ENCODE measurements around the gene ONECUT3.

The ONECUT3 gene

DNA sequence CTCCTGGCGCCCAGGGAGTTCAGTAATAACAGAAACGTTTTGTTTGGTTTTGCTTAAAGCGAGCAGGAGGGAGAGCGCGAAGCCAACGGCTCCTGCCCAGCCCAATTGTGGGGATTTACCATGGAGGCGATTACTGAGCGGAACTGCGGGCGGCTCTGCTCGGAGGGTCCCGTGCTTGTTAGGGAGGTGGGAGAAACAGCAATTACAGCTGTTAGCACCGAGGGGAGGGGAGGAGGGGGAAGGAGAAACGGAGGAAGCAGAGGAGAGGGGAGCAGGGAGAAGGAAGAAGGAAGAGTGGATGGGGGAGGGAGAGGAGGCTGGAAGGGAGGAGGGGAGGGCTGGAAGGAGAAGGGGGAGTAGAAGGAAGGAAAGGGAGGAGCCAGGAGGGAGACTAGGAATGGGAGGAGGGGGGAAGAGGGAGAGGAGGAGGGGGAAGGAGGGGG, 7.7 kb upstream of the ONECUT3 start:
- Histone ChIP-seq H3K9me3 (ENCODE audit: control insufficient read depth, insufficient read depth, low read depth, low read length) (no peaks in the 10 kb centered on the region), H3K4me3 (ENCODE audit: low read depth, low read length) (no peak overlapping the region), H3K27ac (ENCODE audit: extremely low read depth, low read depth, low read length) (no peak overlapping the region), H3K36me3 (ENCODE audit: control insufficient read depth in 2 of 2, insufficient read depth in 1 of 2, low read length in 2 of 2) (no peaks in the 10 kb centered on the region), H3K4me1 (ENCODE audit: control insufficient read depth, insufficient read depth, low read length) (peaks cover 12% of the 10 kb centered on the region; the same call in 1 of the 2 replicates)
- ChIA-PET CTCF (interaction anchor here (0.5 kb wide), 1 partner anchor 142 kb away, joined by 4 read pairs; no protein-coding TSS in a partner anchor), POLR2A (interaction anchor here (1.4 kb wide), 1 partner anchor 28 kb away, joined by 5 read pairs; no protein-coding TSS in a partner anchor)
- TF ChIP-seq ZNF169 (tag by site-specific recombination; IDR thresholded peaks at IDR 0.05), result no peak
- no peak for TF ChIP-seq ZNF658 (tag by site-specific recombination; IDR thresholded peaks at IDR 0.05)
- TF ChIP-seq ZNF221 (tag by site-specific recombination; IDR thresholded peaks at IDR 0.05; ENCODE audit: borderline replicate concordance), result no peak
- TF ChIP-seq, protein P1, sequence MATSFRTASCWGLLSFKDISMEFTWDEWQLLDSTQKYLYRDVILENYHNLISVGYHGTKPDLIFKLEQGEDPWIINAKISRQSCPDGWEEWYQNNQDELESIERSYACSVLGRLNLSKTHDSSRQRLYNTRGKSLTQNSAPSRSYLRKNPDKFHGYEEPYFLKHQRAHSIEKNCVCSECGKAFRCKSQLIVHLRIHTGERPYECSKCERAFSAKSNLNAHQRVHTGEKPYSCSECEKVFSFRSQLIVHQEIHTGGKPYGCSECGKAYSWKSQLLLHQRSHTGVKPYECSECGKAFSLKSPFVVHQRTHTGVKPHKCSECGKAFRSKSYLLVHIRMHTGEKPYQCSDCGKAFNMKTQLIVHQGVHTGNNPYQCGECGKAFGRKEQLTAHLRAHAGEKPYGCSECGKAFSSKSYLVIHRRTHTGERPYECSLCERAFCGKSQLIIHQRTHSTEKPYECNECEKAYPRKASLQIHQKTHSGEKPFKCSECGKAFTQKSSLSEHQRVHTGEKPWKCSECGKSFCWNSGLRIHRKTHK (tag by site-specific recombination; IDR thresholded peaks at IDR 0.05), result no peak
- TF ChIP-seq ZNF112 (tag by site-specific recombination; IDR thresholded peaks at IDR 0.05), result no peak
- TF ChIP-seq ZNF561 (tag by site-specific recombination; IDR thresholded peaks at IDR 0.05; ENCODE audit: borderline replicate concordance), result no peak
- no peak for TF ChIP-seq ZNF571 (tag by site-specific recombination; IDR thresholded peaks at IDR 0.05)
- TF ChIP-seq, protein P2, sequence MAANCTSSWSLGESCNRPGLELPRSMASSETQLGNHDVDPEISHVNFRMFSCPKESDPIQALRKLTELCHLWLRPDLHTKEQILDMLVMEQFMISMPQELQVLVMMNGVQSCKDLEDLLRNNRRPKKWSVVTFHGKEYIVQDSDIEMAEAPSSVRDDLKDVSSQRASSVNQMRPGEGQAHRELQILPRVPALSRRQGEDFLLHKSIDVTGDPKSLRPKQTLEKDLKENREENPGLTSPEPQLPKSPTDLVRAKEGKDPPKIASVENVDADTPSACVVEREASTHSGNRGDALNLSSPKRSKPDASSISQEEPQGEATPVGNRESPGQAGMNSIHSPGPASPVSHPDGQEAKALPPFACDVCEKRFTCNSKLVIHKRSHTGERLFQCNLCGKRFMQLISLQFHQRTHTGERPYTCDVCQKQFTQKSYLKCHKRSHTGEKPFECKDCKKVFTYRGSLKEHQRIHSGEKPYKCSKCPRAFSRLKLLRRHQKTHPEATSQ (tag by site-specific recombination; IDR thresholded peaks at IDR 0.05), result no peak
- TF ChIP-seq, protein P3, sequence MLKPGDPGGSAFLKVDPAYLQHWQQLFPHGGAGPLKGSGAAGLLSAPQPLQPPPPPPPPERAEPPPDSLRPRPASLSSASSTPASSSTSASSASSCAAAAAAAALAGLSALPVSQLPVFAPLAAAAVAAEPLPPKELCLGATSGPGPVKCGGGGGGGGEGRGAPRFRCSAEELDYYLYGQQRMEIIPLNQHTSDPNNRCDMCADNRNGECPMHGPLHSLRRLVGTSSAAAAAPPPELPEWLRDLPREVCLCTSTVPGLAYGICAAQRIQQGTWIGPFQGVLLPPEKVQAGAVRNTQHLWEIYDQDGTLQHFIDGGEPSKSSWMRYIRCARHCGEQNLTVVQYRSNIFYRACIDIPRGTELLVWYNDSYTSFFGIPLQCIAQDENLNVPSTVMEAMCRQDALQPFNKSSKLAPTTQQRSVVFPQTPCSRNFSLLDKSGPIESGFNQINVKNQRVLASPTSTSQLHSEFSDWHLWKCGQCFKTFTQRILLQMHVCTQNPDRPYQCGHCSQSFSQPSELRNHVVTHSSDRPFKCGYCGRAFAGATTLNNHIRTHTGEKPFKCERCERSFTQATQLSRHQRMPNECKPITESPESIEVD (tag by site-specific recombination; IDR thresholded peaks at IDR 0.05), result no peak
- TF ChIP-seq, protein P4, sequence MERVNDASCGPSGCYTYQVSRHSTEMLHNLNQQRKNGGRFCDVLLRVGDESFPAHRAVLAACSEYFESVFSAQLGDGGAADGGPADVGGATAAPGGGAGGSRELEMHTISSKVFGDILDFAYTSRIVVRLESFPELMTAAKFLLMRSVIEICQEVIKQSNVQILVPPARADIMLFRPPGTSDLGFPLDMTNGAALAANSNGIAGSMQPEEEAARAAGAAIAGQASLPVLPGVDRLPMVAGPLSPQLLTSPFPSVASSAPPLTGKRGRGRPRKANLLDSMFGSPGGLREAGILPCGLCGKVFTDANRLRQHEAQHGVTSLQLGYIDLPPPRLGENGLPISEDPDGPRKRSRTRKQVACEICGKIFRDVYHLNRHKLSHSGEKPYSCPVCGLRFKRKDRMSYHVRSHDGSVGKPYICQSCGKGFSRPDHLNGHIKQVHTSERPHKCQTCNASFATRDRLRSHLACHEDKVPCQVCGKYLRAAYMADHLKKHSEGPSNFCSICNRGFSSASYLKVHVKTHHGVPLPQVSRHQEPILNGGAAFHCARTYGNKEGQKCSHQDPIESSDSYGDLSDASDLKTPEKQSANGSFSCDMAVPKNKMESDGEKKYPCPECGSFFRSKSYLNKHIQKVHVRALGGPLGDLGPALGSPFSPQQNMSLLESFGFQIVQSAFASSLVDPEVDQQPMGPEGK (tag by site-specific recombination; IDR thresholded peaks at IDR 0.05), result peak; percentile 76; the same call in 1 of the 2 replicates
- 0 out of 2 replicates have a peak, but pooled peaks have one; percentile 12 for TF ChIP-seq ZNF2 (tag by site-specific recombination; IDR thresholded peaks at IDR 0.05)
- TF ChIP-seq, protein P5, sequence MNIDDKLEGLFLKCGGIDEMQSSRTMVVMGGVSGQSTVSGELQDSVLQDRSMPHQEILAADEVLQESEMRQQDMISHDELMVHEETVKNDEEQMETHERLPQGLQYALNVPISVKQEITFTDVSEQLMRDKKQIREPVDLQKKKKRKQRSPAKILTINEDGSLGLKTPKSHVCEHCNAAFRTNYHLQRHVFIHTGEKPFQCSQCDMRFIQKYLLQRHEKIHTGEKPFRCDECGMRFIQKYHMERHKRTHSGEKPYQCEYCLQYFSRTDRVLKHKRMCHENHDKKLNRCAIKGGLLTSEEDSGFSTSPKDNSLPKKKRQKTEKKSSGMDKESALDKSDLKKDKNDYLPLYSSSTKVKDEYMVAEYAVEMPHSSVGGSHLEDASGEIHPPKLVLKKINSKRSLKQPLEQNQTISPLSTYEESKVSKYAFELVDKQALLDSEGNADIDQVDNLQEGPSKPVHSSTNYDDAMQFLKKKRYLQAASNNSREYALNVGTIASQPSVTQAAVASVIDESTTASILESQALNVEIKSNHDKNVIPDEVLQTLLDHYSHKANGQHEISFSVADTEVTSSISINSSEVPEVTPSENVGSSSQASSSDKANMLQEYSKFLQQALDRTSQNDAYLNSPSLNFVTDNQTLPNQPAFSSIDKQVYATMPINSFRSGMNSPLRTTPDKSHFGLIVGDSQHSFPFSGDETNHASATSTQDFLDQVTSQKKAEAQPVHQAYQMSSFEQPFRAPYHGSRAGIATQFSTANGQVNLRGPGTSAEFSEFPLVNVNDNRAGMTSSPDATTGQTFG (tag by site-specific recombination; IDR thresholded peaks at IDR 0.05; ENCODE audit: borderline replicate concordance), result no peak
- TF ChIP-seq, protein P6, sequence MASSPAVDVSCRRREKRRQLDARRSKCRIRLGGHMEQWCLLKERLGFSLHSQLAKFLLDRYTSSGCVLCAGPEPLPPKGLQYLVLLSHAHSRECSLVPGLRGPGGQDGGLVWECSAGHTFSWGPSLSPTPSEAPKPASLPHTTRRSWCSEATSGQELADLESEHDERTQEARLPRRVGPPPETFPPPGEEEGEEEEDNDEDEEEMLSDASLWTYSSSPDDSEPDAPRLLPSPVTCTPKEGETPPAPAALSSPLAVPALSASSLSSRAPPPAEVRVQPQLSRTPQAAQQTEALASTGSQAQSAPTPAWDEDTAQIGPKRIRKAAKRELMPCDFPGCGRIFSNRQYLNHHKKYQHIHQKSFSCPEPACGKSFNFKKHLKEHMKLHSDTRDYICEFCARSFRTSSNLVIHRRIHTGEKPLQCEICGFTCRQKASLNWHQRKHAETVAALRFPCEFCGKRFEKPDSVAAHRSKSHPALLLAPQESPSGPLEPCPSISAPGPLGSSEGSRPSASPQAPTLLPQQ (tag by site-specific recombination; IDR thresholded peaks at IDR 0.05), result peak; percentile 12; the same call in 1 of the 2 replicates
- no peak for TF ChIP-seq BCL11A (tag by site-specific recombination; IDR thresholded peaks at IDR 0.05; ENCODE audit: low read depth)
- TF ChIP-seq ZNF629 (tag by site-specific recombination; IDR thresholded peaks at IDR 0.05), result no peak
- no peak for TF ChIP-seq ZNF510 (tag by site-specific recombination; IDR thresholded peaks at IDR 0.05; ENCODE audit: insufficient replicate concordance)
- peak; percentile 63 for TF ChIP-seq ZFHX2 (tag by site-specific recombination; conservative IDR thresholded peaks at IDR 0.05)
- peak; percentile 59 for TF ChIP-seq SP2 (tag by site-specific recombination; IDR thresholded peaks at IDR 0.05)
- TF ChIP-seq ZNF416 (tag by site-specific recombination; IDR thresholded peaks at IDR 0.05), result no peak
- no peak for TF ChIP-seq ZNF747 (tag by site-specific recombination; IDR thresholded peaks at IDR 0.05)
- no peak for TF ChIP-seq ZNF24 (tag by site-specific recombination; IDR thresholded peaks at IDR 0.05)
- TF ChIP-seq ZNF600 (tag by site-specific recombination; IDR thresholded peaks at IDR 0.05), result peak; percentile 78
- no peak for TF ChIP-seq ZNF266 (tag by site-specific recombination; IDR thresholded peaks at IDR 0.05; ENCODE audit: low read depth)
- TF ChIP-seq, protein P7, sequence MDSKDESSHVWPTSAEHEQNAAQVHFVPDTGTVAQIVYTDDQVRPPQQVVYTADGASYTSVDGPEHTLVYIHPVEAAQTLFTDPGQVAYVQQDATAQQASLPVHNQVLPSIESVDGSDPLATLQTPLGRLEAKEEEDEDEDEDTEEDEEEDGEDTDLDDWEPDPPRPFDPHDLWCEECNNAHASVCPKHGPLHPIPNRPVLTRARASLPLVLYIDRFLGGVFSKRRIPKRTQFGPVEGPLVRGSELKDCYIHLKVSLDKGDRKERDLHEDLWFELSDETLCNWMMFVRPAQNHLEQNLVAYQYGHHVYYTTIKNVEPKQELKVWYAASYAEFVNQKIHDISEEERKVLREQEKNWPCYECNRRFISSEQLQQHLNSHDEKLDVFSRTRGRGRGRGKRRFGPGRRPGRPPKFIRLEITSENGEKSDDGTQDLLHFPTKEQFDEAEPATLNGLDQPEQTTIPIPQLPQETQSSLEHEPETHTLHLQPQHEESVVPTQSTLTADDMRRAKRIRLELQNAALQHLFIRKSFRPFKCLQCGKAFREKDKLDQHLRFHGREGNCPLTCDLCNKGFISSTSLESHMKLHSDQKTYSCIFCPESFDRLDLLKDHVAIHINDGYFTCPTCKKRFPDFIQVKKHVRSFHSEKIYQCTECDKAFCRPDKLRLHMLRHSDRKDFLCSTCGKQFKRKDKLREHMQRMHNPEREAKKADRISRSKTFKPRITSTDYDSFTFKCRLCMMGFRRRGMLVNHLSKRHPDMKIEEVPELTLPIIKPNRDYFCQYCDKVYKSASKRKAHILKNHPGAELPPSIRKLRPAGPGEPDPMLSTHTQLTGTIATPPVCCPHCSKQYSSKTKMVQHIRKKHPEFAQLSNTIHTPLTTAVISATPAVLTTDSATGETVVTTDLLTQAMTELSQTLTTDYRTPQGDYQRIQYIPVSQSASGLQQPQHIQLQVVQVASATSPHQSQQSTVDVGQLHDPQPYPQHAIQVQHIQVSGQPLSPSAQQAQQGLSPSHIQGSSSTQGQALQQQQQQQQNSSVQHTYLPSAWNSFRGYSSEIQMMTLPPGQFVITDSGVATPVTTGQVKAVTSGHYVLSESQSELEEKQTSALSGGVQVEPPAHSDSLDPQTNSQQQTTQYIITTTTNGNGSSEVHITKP (tag by site-specific recombination; IDR thresholded peaks at IDR 0.05), result peak; percentile 57; the same call in 1 of the 2 replicates

Measured in HEK293 (cell line).